WTC11 (cell line): Measurements from ENCODE around the gene PCDH19. TPM values are rescaled to one million over a fixed set of nuclear protein-coding genes. Genes with fewer than 3 reads are reported as not detected.

Source experiments
- ATAC-seq: fragments of 200-7000 bp; cut with Tn5 transposase; 2 replicates; pipeline ENCODE4 v1.10.0; 2021; ENCODE audit warnings: mild to moderate bottlenecking, moderate library complexity
- CTCF ChIA-PET: fragments of 300-600 bp; sonication (Branson Sonifier 250); formaldehyde crosslinking; loops from one replicate; lab custom pipeline; 2021; ENCODE audit warnings: antibody characterized with exemption; lab: Charles Lee
- POLR2A ChIA-PET: fragments of 350-600 bp; sonication (Branson Sonifier 250); formaldehyde crosslinking; loops from one replicate; lab custom pipeline; 2021; ENCODE audit warnings: antibody characterized with exemption; lab: Charles Lee
- DNase-seq: peaks from one replicate; pipeline ENCODE4 v3.0.0; 2021; ENCODE audit warnings: low spot score
- H3K27ac Mint-ChIP-seq: 2 replicates; pipeline ENCODE4 v1.8.0; 2021; ENCODE audit warnings: mixed read lengths
- H3K27me3 Mint-ChIP-seq: 2 replicates; pipeline ENCODE4 v1.8.0; 2021; ENCODE audit warnings: low read depth, mild to moderate bottlenecking, moderate library complexity, mixed read lengths
- H3K36me3 Mint-ChIP-seq: 2 replicates; pipeline ENCODE4 v1.8.0; 2021; ENCODE audit warnings: mixed read lengths
- H3K4me1 Mint-ChIP-seq: 2 replicates; pipeline ENCODE4 v1.8.0; 2022; ENCODE audit warnings: mixed read lengths
- H3K4me3 Mint-ChIP-seq: 2 replicates; pipeline ENCODE4 v1.8.0; 2021; ENCODE audit warnings: mild to moderate bottlenecking, moderate library complexity, mixed read lengths
- H3K9me3 Mint-ChIP-seq: 2 replicates; pipeline ENCODE4 v1.8.0; 2021; ENCODE audit warnings: mixed read lengths
- CREM ChIP-seq: sonication (generic); formaldehyde crosslinking; IDR thresholded peaks from 2 replicates; pipeline ENCODE4 v1.8.1; 2022; ENCODE audit warnings: mild to moderate bottlenecking, missing genetic modification reagents, moderate library complexity
- ELF4 ChIP-seq: sonication (generic); formaldehyde crosslinking; IDR thresholded peaks from 2 replicates; pipeline ENCODE4 v1.8.1; 2022; ENCODE audit warnings: low read depth, mild to moderate bottlenecking, moderate library complexity, missing genetic modification reagents
- FOXJ3 ChIP-seq: sonication (generic); formaldehyde crosslinking; IDR thresholded peaks from 2 replicates; pipeline ENCODE4 v1.9.0; 2021; ENCODE audit warnings: missing genetic modification reagents, mild to moderate bottlenecking, borderline replicate concordance
- FOXP1 ChIP-seq: sonication (generic); formaldehyde crosslinking; IDR thresholded peaks from 2 replicates; pipeline ENCODE4 v1.8.0; 2022; ENCODE audit warnings: missing genetic modification reagents, mild to moderate bottlenecking, moderate library complexity, borderline replicate concordance
- GTF2I ChIP-seq: fragments of 250-450 bp; sonication (Bioruptor Pico); conservative IDR thresholded peaks from 2 replicates; pipeline ENCODE4 v1.4.0; 2021; ENCODE audit warnings: mild to moderate bottlenecking
- MYBL2 ChIP-seq: sonication (generic); formaldehyde crosslinking; IDR thresholded peaks from 2 replicates; pipeline ENCODE4 v1.8.1; 2023; ENCODE audit warnings: mild to moderate bottlenecking, moderate library complexity, missing genetic modification reagents
- NFATC4 ChIP-seq: fragments of 250-450 bp; sonication (Bioruptor Pico); IDR thresholded peaks from 2 replicates; pipeline ENCODE4 v1.9.0; 2021; ENCODE audit warnings: mild to moderate bottlenecking
- NFE2L1 ChIP-seq: sonication (generic); formaldehyde crosslinking; IDR thresholded peaks from 2 replicates; pipeline ENCODE4 v1.8.1; 2023; ENCODE audit warnings: missing genetic modification reagents
- OVOL2 ChIP-seq: fragments of 250-450 bp; sonication (Bioruptor Pico); IDR thresholded peaks from 2 replicates; pipeline ENCODE4 v1.9.0; 2021; ENCODE audit warnings: mild to moderate bottlenecking, borderline replicate concordance
- PRRX2 ChIP-seq: fragments of 250-450 bp; sonication (Bioruptor Pico); IDR thresholded peaks from 2 replicates; pipeline ENCODE4 v1.8.0; 2021; ENCODE audit warnings: mild to moderate bottlenecking
- SMAD4 ChIP-seq: sonication (generic); formaldehyde crosslinking; IDR thresholded peaks from 2 replicates; pipeline ENCODE4 v1.8.0; 2022; ENCODE audit warnings: mild to moderate bottlenecking, missing genetic modification reagents
- SOX15 ChIP-seq: fragments of 250-450 bp; sonication (Bioruptor Pico); IDR thresholded peaks from 2 replicates; pipeline ENCODE4 v1.9.0; 2021; ENCODE audit warnings: mild to moderate bottlenecking
- SP1 ChIP-seq: sonication (generic); formaldehyde crosslinking; conservative IDR thresholded peaks from 2 replicates; pipeline ENCODE4 v1.8.1; 2022; ENCODE audit warnings: missing genetic modification reagents
- ZNF219 ChIP-seq: sonication (generic); formaldehyde crosslinking; IDR thresholded peaks from 2 replicates; pipeline ENCODE4 v1.8.0; 2023; ENCODE audit warnings: missing genetic modification reagents, mild to moderate bottlenecking, borderline replicate concordance
- ZNF396 ChIP-seq: fragments of 250-450 bp; sonication (Bioruptor Pico); IDR thresholded peaks from 2 replicates; pipeline ENCODE4 v1.8.0; 2021; ENCODE audit warnings: mild to moderate bottlenecking, moderate library complexity, borderline replicate concordance
- total RNA-seq: library from RNA; stranded (reverse); gene quantifications from 3 replicates; pipeline ENCODE4 v1.2.3, GENCODE V29; 2021
- TF ChIP-seq, protein P1 (sequence below): fragments of 200-600 bp; IDR thresholded peaks from 2 replicates; pipeline ENCODE4 v1.8.0; 2022; ENCODE audit warnings: antibody characterized with exemption
- TF ChIP-seq, protein P2 (sequence below): fragments of 250-450 bp; sonication (Bioruptor Pico); IDR thresholded peaks from 2 replicates; pipeline ENCODE4 v2.1.2; 2022; ENCODE audit warnings: mild to moderate bottlenecking, moderate library complexity
- TF ChIP-seq, protein P3 (sequence below): fragments of 250-450 bp; sonication (Bioruptor Pico); IDR thresholded peaks from 2 replicates; pipeline ENCODE4 v1.9.0; 2021; ENCODE audit warnings: moderate library complexity, mild to moderate bottlenecking, inconsistent platforms, borderline replicate concordance
- TF ChIP-seq, protein P4 (sequence below): sonication (generic); formaldehyde crosslinking; IDR thresholded peaks from 2 replicates; pipeline ENCODE4 v1.8.1; 2023; ENCODE audit warnings: mild to moderate bottlenecking, moderate library complexity, missing genetic modification reagents
- TF ChIP-seq, protein P5 (sequence below): sonication (generic); formaldehyde crosslinking; IDR thresholded peaks from 2 replicates; pipeline ENCODE4 v1.8.0; 2023; ENCODE audit warnings: mild to moderate bottlenecking, missing genetic modification reagents
- TF ChIP-seq, protein P6 (sequence below): sonication (generic); formaldehyde crosslinking; IDR thresholded peaks from 2 replicates; pipeline ENCODE4 v1.8.1; 2023; ENCODE audit warnings: mild to moderate bottlenecking, missing genetic modification reagents, moderate library complexity
- TF ChIP-seq, protein P7 (sequence below): sonication (generic); formaldehyde crosslinking; IDR thresholded peaks from 2 replicates; pipeline ENCODE4 v1.8.1; 2023; ENCODE audit warnings: mild to moderate bottlenecking, missing genetic modification reagents, moderate library complexity

PCDH19 gene
- total RNA-seq, 1 experiment from 2014 or later: 1.5 TPM

DNA sequence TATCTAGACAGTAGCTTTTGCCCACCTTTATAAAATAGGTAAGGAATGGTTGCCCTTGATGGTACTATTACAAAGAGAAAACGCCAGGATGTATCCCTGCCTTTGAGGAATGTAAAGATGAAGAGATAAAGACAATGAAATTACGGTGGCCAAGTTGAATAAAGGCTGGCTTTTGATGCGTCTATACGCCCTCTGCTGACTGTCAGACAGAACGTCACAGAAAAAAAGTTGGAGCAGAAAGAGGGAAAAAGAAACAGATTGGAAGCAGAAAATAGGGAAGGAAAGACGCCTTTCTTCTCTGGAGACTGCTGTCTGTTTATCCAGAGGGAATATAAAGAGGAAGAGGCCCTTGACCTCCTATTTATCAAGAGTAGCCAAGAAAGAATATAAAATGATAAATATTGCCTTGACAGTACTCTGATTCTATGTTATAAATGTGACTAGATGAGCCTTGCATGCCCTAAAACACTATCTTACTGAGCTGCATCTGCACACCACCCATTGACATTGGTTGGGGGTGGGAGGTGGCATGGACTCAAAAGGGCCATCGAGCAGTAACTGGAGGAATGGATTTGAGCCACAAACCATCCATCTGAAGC is 30.6 kb downstream of the PCDH19 start (continued):
- TF ChIP-seq FOXJ3 (CRISPR knock-in tag) (no peak), NFE2L1 (no peak)

DNA sequence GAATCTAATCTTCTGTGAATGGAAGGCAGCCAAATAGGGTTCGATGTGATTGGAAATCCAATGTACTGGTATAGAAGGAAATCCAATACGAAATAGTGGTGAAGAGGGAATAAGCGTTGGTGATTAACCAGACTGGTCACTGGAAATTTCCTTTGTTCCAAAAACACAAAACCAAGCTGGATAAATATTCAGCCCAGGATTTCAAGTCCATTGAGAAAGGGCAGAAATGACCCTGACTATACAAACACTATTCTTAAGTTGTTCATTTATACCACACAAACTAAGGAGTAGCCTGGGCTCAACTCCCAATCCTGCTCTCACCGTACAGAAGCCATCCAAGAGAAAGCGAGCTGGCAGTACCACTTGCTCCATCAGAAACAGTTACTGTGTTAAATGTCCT is 32.2 kb downstream of the PCDH19 start:
- ChIA-PET POLR2A (no interaction called here), CTCF (interaction anchor here (1.6 to 3.2 kb wide), 2 partner anchors 10 to 33 kb away, joined by 6 to 31 read pairs; partner anchors contain the start of gene PCDH19)
- no peak overlapping the region for H3K27ac Mint-ChIP-seq
- DNase-seq (no peak), ATAC-seq (no peak)
- TF ChIP-seq OVOL2 (CRISPR knock-in tag): no peak
- TF ChIP-seq, protein P1, sequence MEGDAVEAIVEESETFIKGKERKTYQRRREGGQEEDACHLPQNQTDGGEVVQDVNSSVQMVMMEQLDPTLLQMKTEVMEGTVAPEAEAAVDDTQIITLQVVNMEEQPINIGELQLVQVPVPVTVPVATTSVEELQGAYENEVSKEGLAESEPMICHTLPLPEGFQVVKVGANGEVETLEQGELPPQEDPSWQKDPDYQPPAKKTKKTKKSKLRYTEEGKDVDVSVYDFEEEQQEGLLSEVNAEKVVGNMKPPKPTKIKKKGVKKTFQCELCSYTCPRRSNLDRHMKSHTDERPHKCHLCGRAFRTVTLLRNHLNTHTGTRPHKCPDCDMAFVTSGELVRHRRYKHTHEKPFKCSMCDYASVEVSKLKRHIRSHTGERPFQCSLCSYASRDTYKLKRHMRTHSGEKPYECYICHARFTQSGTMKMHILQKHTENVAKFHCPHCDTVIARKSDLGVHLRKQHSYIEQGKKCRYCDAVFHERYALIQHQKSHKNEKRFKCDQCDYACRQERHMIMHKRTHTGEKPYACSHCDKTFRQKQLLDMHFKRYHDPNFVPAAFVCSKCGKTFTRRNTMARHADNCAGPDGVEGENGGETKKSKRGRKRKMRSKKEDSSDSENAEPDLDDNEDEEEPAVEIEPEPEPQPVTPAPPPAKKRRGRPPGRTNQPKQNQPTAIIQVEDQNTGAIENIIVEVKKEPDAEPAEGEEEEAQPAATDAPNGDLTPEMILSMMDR: no peak
- no peak for TF ChIP-seq MYBL2 (CRISPR knock-in tag)
- TF ChIP-seq, protein P2, sequence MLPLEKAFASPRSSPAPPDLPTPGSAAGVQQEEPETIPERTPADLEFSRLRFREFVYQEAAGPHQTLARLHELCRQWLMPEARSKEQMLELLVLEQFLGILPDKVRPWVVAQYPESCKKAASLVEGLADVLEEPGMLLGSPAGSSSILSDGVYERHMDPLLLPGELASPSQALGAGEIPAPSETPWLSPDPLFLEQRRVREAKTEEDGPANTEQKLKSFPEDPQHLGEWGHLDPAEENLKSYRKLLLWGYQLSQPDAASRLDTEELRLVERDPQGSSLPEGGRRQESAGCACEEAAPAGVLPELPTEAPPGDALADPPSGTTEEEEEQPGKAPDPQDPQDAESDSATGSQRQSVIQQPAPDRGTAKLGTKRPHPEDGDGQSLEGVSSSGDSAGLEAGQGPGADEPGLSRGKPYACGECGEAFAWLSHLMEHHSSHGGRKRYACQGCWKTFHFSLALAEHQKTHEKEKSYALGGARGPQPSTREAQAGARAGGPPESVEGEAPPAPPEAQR: no peak
- TF ChIP-seq FOXP1 (CRISPR knock-in tag): no peak
- no peak for TF ChIP-seq SP1 (CRISPR knock-in tag)
- TF ChIP-seq, protein P3, sequence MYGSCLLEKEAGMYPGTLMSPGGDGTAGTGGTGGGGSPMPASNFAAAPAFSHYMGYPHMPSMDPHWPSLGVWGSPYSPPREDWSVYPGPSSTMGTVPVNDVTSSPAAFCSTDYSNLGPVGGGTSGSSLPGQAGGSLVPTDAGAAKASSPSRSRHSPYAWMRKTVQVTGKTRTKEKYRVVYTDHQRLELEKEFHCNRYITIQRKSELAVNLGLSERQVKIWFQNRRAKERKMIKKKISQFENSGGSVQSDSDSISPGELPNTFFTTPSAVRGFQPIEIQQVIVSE (CRISPR knock-in tag): no peak
- TF ChIP-seq ELF4 (CRISPR knock-in tag): no peak
- no peak for TF ChIP-seq SMAD4
- TF ChIP-seq, protein P4, sequence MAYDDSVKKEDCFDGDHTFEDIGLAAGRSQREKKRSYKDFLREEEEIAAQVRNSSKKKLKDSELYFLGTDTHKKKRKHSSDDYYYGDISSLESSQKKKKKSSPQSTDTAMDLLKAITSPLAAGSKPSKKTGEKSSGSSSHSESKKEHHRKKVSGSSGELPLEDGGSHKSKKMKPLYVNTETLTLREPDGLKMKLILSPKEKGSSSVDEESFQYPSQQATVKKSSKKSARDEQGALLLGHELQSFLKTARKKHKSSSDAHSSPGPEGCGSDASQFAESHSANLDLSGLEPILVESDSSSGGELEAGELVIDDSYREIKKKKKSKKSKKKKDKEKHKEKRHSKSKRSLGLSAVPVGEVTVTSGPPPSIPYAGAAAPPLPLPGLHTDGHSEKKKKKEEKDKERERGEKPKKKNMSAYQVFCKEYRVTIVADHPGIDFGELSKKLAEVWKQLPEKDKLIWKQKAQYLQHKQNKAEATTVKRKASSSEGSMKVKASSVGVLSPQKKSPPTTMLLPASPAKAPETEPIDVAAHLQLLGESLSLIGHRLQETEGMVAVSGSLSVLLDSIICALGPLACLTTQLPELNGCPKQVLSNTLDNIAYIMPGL: no peak
- TF ChIP-seq NFE2L1: no peak
- TF ChIP-seq CREM (CRISPR knock-in tag): no peak
- no peak for TF ChIP-seq SOX15 (CRISPR knock-in tag)
- no peak overlapping the region for H3K4me3 Mint-ChIP-seq
- no peaks in the 10 kb centered on the region for H3K36me3 Mint-ChIP-seq
- H3K27me3 Mint-ChIP-seq: no peaks in the 10 kb centered on the region; the same call in 1 of the 2 replicates
- H3K4me1 Mint-ChIP-seq: peaks cover 23% of the 10 kb centered on the region
- no peaks in the 10 kb centered on the region for H3K9me3 Mint-ChIP-seq

DNA sequence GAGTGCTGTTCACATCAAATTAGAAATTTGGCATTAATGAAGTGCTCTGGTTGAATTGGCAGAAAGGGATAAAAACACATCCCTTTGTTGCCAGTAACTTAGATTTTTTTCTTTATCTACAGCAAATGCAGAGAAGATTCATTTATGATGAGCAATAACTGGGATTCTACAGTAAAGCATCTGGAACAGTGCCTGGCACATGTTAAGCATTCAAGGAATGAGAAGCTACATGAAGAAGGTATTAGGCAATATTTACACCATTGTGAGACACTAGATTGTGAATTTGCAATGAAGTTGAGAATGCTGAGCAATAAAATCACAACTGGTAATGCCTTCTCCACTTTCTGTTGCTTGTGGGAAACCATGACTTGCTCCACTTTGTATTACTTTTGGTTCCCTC is 33.5 kb downstream of the PCDH19 start:
- POLR2A ChIA-PET: no interaction called here
- TF ChIP-seq GTF2I (no peak), PRRX2 (CRISPR knock-in tag) (no peak), NFATC4 (no peak), ZNF396 (CRISPR knock-in tag) (no peak), ZNF219 (CRISPR knock-in tag) (no peak)
- TF ChIP-seq, protein P1: no peak
- TF ChIP-seq, protein P5, sequence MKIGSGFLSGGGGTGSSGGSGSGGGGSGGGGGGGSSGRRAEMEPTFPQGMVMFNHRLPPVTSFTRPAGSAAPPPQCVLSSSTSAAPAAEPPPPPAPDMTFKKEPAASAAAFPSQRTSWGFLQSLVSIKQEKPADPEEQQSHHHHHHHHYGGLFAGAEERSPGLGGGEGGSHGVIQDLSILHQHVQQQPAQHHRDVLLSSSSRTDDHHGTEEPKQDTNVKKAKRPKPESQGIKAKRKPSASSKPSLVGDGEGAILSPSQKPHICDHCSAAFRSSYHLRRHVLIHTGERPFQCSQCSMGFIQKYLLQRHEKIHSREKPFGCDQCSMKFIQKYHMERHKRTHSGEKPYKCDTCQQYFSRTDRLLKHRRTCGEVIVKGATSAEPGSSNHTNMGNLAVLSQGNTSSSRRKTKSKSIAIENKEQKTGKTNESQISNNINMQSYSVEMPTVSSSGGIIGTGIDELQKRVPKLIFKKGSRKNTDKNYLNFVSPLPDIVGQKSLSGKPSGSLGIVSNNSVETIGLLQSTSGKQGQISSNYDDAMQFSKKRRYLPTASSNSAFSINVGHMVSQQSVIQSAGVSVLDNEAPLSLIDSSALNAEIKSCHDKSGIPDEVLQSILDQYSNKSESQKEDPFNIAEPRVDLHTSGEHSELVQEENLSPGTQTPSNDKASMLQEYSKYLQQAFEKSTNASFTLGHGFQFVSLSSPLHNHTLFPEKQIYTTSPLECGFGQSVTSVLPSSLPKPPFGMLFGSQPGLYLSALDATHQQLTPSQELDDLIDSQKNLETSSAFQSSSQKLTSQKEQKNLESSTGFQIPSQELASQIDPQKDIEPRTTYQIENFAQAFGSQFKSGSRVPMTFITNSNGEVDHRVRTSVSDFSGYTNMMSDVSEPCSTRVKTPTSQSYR (CRISPR knock-in tag): no peak
- TF ChIP-seq, protein P6, sequence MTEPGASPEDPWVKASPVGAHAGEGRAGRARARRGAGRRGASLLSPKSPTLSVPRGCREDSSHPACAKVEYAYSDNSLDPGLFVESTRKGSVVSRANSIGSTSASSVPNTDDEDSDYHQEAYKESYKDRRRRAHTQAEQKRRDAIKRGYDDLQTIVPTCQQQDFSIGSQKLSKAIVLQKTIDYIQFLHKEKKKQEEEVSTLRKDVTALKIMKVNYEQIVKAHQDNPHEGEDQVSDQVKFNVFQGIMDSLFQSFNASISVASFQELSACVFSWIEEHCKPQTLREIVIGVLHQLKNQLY (CRISPR knock-in tag): no peak
- TF ChIP-seq, protein P7, sequence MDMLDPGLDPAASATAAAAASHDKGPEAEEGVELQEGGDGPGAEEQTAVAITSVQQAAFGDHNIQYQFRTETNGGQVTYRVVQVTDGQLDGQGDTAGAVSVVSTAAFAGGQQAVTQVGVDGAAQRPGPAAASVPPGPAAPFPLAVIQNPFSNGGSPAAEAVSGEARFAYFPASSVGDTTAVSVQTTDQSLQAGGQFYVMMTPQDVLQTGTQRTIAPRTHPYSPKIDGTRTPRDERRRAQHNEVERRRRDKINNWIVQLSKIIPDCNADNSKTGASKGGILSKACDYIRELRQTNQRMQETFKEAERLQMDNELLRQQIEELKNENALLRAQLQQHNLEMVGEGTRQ (CRISPR knock-in tag): no peak

More for the DNA sequence above, 33.5 kb downstream of the PCDH19 start:
- no peak overlapping the region for H3K27ac Mint-ChIP-seq
- H3K9me3 Mint-ChIP-seq: no peaks in the 10 kb centered on the region
- DNase-seq (no peak), ATAC-seq (no peak)
- H3K4me1 Mint-ChIP-seq: peaks cover 14% of the 10 kb centered on the region
- H3K27me3 Mint-ChIP-seq: no peaks in the 10 kb centered on the region; the same call in 1 of the 2 replicates
- CTCF ChIA-PET: interaction anchor here (1.0 kb wide), 1 partner anchor 9 kb away, joined by 3 read pairs; no protein-coding TSS in a partner anchor
- no peak overlapping the region for H3K4me3 Mint-ChIP-seq
- no peaks in the 10 kb centered on the region for H3K36me3 Mint-ChIP-seq
